ENCODE measurements around the gene KRT39. TPM values are rescaled to one million over a fixed set of nuclear protein-coding genes. Genes with fewer than 3 reads are reported as not detected.

KRT39 gene
- total and polyA plus RNA-seq, 2 experiments from 2014 or later, result not detected

DNA sequence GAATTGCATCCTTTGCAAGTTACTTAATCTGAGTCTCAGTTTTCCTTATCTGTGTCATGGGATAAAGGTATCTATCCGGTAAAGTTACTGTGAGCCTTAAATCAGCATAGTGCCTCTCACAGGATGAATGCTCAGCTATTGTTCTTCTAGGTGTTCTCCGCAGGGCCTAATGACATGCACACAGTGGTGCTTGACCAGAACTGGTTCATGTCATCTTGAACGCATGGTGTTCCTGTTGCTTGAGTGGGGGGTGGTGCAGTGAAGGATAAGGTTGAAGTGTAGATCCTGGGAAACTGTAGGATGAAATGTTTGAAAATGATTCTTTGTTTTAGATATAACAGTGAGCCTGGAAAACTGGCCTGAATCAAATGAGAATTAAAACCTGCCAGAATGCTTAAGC lies 13.4 kb upstream of the KRT39 start:
- Mint-ChIP-seq H3K27ac (no peak overlapping the region), H3K36me3 (ENCODE audit: low read depth) (no peaks in the 10 kb centered on the region), H3K9me3 (no peaks in the 10 kb centered on the region), H3K4me1 (peaks cover 11% of the 10 kb centered on the region; the same call in 2 of the 3 replicates), H3K27me3 (ENCODE audit: insufficient read depth, low read depth, poor library complexity) (peaks cover 6% of the 10 kb centered on the region), H3K4me3 (no peak overlapping the region)
- H3K9me2 ChIP-seq (ENCODE audit: insufficient read depth), result 0 out of 2 replicates have a peak, but pooled peaks cover 3% of the 10 kb centered on the region
- no peak overlapping the region for H3K27ac ChIP-seq (ENCODE audit: low read depth)
- H4K20me1 ChIP-seq (replicated peaks; ENCODE audit: insufficient read depth), result no peaks in the 10 kb centered on the region
- DNase-seq (ENCODE audit: low spot score), result peak; percentile 12
- H3K4me2 ChIP-seq, result no peak overlapping the region
- no peak for TF ChIP-seq JUNB (IDR thresholded peaks at IDR 0.05; ENCODE audit: unreplicated experiment)
- no peak for TF ChIP-seq STAT1 (IDR thresholded peaks at IDR 0.05; ENCODE audit: unreplicated experiment)
- no peak for TF ChIP-seq NANOG (IDR thresholded peaks at IDR 0.05; ENCODE audit: borderline replicate concordance)
- TF ChIP-seq, protein P1, sequence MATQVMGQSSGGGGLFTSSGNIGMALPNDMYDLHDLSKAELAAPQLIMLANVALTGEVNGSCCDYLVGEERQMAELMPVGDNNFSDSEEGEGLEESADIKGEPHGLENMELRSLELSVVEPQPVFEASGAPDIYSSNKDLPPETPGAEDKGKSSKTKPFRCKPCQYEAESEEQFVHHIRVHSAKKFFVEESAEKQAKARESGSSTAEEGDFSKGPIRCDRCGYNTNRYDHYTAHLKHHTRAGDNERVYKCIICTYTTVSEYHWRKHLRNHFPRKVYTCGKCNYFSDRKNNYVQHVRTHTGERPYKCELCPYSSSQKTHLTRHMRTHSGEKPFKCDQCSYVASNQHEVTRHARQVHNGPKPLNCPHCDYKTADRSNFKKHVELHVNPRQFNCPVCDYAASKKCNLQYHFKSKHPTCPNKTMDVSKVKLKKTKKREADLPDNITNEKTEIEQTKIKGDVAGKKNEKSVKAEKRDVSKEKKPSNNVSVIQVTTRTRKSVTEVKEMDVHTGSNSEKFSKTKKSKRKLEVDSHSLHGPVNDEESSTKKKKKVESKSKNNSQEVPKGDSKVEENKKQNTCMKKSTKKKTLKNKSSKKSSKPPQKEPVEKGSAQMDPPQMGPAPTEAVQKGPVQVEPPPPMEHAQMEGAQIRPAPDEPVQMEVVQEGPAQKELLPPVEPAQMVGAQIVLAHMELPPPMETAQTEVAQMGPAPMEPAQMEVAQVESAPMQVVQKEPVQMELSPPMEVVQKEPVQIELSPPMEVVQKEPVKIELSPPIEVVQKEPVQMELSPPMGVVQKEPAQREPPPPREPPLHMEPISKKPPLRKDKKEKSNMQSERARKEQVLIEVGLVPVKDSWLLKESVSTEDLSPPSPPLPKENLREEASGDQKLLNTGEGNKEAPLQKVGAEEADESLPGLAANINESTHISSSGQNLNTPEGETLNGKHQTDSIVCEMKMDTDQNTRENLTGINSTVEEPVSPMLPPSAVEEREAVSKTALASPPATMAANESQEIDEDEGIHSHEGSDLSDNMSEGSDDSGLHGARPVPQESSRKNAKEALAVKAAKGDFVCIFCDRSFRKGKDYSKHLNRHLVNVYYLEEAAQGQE (IDR thresholded peaks at IDR 0.05; ENCODE audit: unreplicated experiment), result no peak
- TF ChIP-seq EZH2phosphoT487 (IDR thresholded peaks at IDR 0.05; ENCODE audit: unreplicated experiment), result no peak
- no peak for TF ChIP-seq POLR2AphosphoS5 (IDR thresholded peaks at IDR 0.05; ENCODE audit: low read depth)
- TF ChIP-seq ETS1 (IDR thresholded peaks at IDR 0.05), result no peak
- no peak for TF ChIP-seq ZNF331 (CRISPR knock-in tag; IDR thresholded peaks at IDR 0.05; ENCODE audit: low read depth)
- no peak for TF ChIP-seq EZH2 (IDR thresholded peaks at IDR 0.05; ENCODE audit: low read depth, unreplicated experiment)
- H2AFZ ChIP-seq, result peak overlapping the region; percentile 84
- peak; percentile 81 for ATAC-seq
- H3K27me3 ChIP-seq (ENCODE audit: insufficient read depth), result no peaks in the 10 kb centered on the region
- H3K79me2 ChIP-seq (replicated peaks; ENCODE audit: insufficient read depth), result no peaks in the 10 kb centered on the region
- 0 out of 2 replicates have a peak, but pooled peaks cover 3% of the 10 kb centered on the region for H3K4me1 ChIP-seq (ENCODE audit: insufficient read depth)
- no peak overlapping the region for H3K4me3 ChIP-seq
- H3F3A ChIP-seq (replicated peaks; ENCODE audit: low read depth), result no peaks in the 10 kb centered on the region
- H3K36me3 ChIP-seq (ENCODE audit: insufficient read depth), result no peaks in the 10 kb centered on the region

GRCh38 chr17:40978575-40979151 lies 11.9 kb upstream of the KRT39 start:
- no peak overlapping the region for H3K4me2 ChIP-seq
- no peaks in the 10 kb centered on the region for H3F3A ChIP-seq (replicated peaks; ENCODE audit: low read depth)
- no peaks in the 10 kb centered on the region for H4K20me1 ChIP-seq (replicated peaks; ENCODE audit: insufficient read depth)
- H3K4me1 ChIP-seq (ENCODE audit: insufficient read depth), result 0 out of 2 replicates have a peak, but pooled peaks cover 3% of the 10 kb centered on the region
- no peak for TF ChIP-seq POLR2AphosphoS5 (IDR thresholded peaks at IDR 0.05; ENCODE audit: low read depth)
- TF ChIP-seq, protein P1 (IDR thresholded peaks at IDR 0.05; ENCODE audit: unreplicated experiment), result no peak
- peak overlapping the region; percentile 32; the same call in 1 of the 2 replicates for H2AFZ ChIP-seq
- ATAC-seq, result no peak
- no peaks in the 10 kb centered on the region for H3K36me3 ChIP-seq (ENCODE audit: insufficient read depth)
- no peaks in the 10 kb centered on the region for H3K36me3 Mint-ChIP-seq (ENCODE audit: low read depth)
- H3K4me3 Mint-ChIP-seq, result no peak overlapping the region
- no peaks in the 10 kb centered on the region for H3K27me3 ChIP-seq (ENCODE audit: insufficient read depth)
- H3K9me2 ChIP-seq (ENCODE audit: insufficient read depth), result 0 out of 2 replicates have a peak, but pooled peaks cover 3% of the 10 kb centered on the region
- no peaks in the 10 kb centered on the region for H3K9me3 Mint-ChIP-seq
- no peaks in the 10 kb centered on the region for H3K79me2 ChIP-seq (replicated peaks; ENCODE audit: insufficient read depth)
- H3K27me3 Mint-ChIP-seq (ENCODE audit: insufficient read depth, low read depth, poor library complexity), result peaks cover 6% of the 10 kb centered on the region
- DNase-seq (ENCODE audit: low spot score), result no peak
- no peak overlapping the region for H3K4me3 ChIP-seq
- H3K4me1 Mint-ChIP-seq, result peaks cover 11% of the 10 kb centered on the region; the same call in 2 of the 3 replicates
- no peak overlapping the region for H3K27ac ChIP-seq (ENCODE audit: low read depth)
- no peak overlapping the region; the same call in 1 of the 2 replicates for H3K27ac Mint-ChIP-seq

Measured in GM23338 (cell line).